ENCODE data around the gene HOMER1.
A peak's percentile ranks its signal among the peaks of the same experiment; 100 is the strongest.
"Not testable (repeated sequence)": the region's sequence is repeated elsewhere in the genome, so short reads cannot be mapped to it uniquely, and the experiment has no call there.

The HOMER1 gene

GRCh38 chr5:79516986-79517385 lies 3.1 kb upstream of the HOMER1 start:
- no peak for DNase-seq (ENCODE audit: low read depth, low spot score)

- not testable (repeated sequence) for DNase-seq (ENCODE audit: low read depth, low spot score)
Measured at GRCh38 chr5:79516331-79516730, 2.4 kb upstream of the HOMER1 start.

- peak; percentile 71 for DNase-seq (ENCODE audit: low read depth, low spot score)
Measured at GRCh38 chr5:79514391-79515105, 614 bp upstream of the HOMER1 start.

GRCh38 chr5:79513308-79513703 lies 628 bp downstream of the HOMER1 start:
- no peak for DNase-seq (ENCODE audit: low read depth, low spot score)

- no peak for DNase-seq (ENCODE audit: low read depth, low spot score)
Measured at GRCh38 chr5:79512471-79513307, 1.2 kb downstream of the HOMER1 start.

GRCh38 chr5:79512049-79512448 lies 1.9 kb downstream of the HOMER1 start:
- no peak for DNase-seq (ENCODE audit: low read depth, low spot score)

- no peak for DNase-seq (ENCODE audit: low read depth, low spot score)
Measured at GRCh38 chr5:79510638-79511037, 3.3 kb downstream of the HOMER1 start.

- DNase-seq (ENCODE audit: low read depth, low spot score), result no peak
Measured at GRCh38 chr5:79509244-79509885, 4.6 kb downstream of the HOMER1 start.

- DNase-seq (ENCODE audit: low read depth, low spot score), result no peak
Measured at GRCh38 chr5:79508794-79509193, 5.1 kb downstream of the HOMER1 start.

GRCh38 chr5:79508354-79508753 lies 5.6 kb downstream of the HOMER1 start:
- DNase-seq (ENCODE audit: low read depth, low spot score), result no peak

GRCh38 chr5:79507251-79508205 lies 6.4 kb downstream of the HOMER1 start:
- DNase-seq (ENCODE audit: low read depth, low spot score), result no peak

GRCh38 chr5:79505138-79505537 lies 8.8 kb downstream of the HOMER1 start:
- DNase-seq (ENCODE audit: low read depth, low spot score), result no peak

GRCh38 chr5:79503794-79504495 lies 10.0 kb downstream of the HOMER1 start:
- DNase-seq (ENCODE audit: low read depth, low spot score), result no peak

- no peak for DNase-seq (ENCODE audit: low read depth, low spot score)
Measured at GRCh38 chr5:79499640-79500273, 14.2 kb downstream of the HOMER1 start.

- no peak for DNase-seq (ENCODE audit: low read depth, low spot score)
Measured at GRCh38 chr5:79495311-79495710, 18.6 kb downstream of the HOMER1 start.

- no peak for DNase-seq (ENCODE audit: low read depth, low spot score)
Measured at GRCh38 chr5:79493596-79494345, 20.2 kb downstream of the HOMER1 start.

GRCh38 chr5:79491690-79492317 lies 22.1 kb downstream of the HOMER1 start:
- DNase-seq (ENCODE audit: low read depth, low spot score), result no peak

GRCh38 chr5:79490323-79490936 lies 23.5 kb downstream of the HOMER1 start:
- DNase-seq (ENCODE audit: low read depth, low spot score), result no peak

GRCh38 chr5:79489773-79490172 lies 24.2 kb downstream of the HOMER1 start:
- no peak for DNase-seq (ENCODE audit: low read depth, low spot score)

All from activated naive CD8-positive, alpha-beta T cell treated with anti-CD3 and anti-CD28 coated beads, Interleukin-2, amount 50 U/mL, for 16 hours (primary cell).